GM19240 (cell line): ENCODE results near the gene AKAP7.
"Not testable (repeated sequence)": the region's sequence is repeated elsewhere in the genome, so short reads cannot be mapped to it uniquely, and the experiment has no call there.

Experiments used
- DNase-seq: peaks from one replicate; pipeline ENCODE4 v3.0.0; 2011; ENCODE audit warnings: low spot score; ENCODE audit not compliant: insufficient read length

AKAP7 gene

GRCh38 chr6:131135244-131136020, at the start of gene AKAP7:
AKAP7 (plus strand) TSS chr6:131135467; CDS start chr6:131135764, 297 bp downstream.
- peak; percentile 59 for DNase-seq

- DNase-seq: not testable (repeated sequence)
These were observed 44.9 kb upstream of the AKAP7 start for GRCh38 chr6:131090339-131090738.

DNA sequence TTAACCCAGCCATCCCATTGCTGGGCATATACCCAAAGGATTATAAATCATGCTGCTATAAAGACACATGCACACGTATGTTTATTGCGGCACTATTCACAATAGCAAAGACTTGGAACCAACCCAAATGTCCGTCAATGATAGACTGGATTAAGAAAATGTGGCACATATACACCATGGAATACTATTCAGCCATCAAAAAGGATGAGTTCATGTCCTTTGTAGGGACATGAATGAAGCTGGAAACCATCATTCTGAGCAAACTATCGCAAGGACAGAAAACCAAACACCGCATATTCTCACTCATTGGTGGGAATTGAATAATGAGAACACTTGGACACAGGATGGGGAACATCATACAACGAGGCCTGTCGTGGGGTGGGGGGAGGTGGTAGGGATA, 43.3 kb upstream of the AKAP7 start:
- DNase-seq: not testable (repeated sequence)

GRCh38 chr6:131093334-131093733, 41.9 kb upstream of the AKAP7 start:
- DNase-seq: no peak

DNA sequence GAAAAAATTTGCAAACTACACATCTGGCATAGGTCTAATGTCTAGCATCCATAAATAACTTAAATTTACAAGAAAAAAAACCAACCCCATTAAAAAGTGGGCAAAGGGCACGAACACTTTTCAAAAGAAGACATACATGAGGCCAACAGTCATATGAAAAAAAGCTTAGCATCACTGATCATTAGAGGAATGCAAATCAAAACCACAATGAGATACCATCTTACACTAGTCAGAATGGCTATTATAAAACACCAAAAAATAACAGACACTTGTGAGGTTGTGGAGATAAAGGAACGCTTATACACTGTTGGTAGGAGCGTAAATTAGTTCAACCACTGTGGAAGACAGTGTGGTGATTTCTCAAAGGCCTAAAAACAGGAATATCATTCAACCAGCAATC, 38.5 kb upstream of the AKAP7 start:
- no peak for DNase-seq

DNA sequence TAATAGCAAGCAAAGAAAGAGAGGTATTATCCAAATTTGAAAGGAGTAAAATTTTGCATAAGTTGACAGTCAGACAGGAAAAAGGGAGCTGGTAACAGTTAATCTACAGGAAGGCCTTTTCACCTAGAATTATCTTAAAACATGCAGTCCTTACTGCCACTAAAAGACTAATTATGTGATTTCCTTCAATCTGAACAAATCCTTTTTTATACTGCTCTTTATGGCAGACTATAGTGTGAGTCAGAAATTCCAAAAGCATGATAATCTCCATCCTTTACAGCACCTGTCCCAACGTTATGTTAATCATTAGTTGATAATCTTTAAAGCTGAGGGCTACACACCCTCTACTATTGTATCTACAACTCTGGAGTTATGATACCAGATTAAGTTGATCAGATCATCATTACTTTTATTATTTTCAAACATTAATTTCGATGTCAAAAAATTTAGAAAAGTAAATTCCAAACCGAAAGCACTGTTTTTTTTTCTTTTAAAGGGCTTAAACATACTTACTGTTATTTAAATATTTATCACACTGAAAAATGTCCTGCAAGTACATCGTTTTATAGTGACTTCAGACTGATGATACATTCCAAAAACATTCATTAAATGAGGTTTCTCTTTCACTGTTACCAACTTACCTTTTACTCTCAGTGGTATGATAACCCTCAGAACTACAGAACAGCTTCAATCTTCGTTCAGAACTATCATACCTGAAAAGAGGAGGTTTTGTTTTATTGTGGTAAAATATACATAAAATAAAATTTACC, 33.2 kb upstream of the AKAP7 start:
- no peak for DNase-seq

- DNase-seq: no peak
These were observed 32.0 kb upstream of the AKAP7 start for GRCh38 chr6:131103296-131103695.

DNA sequence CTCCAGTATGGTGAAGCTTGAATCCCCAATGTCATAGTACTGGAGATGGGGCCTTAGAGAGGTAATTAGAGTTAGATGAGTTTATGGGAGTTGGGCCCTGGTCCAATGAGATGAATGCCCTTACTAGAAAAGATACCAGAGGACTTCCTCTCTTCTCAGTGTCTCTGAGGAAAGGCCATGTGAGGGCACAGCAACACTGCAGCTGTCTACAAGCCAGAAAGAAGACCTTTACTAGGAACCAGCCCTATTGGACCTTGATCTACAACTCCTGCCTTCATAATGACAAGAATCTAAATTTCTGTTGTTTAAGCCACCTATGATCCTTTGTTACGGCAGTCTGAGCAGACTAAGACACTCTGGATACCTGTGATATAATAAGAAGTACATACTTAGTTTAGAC, 31.4 kb upstream of the AKAP7 start:
- no peak for DNase-seq

DNA sequence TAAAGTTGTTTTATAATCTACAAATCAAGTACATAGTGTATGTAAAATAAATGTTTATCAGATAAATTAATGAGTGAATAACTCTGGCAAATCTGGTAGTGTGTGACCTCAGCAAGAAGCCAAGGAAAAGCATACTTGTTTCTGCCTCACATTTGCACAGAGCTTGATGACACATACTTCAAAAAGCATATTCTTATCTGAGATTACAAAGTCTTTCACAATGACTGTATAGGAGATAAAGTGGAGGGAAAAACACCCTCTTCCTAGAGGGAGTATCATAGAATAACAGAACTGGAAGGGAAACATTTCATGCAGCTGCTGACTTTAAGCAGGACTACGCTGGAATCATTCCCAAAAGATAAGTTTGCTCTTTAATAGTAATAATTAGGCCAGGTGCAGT, 28.1 kb upstream of the AKAP7 start:
- DNase-seq: no peak

GRCh38 chr6:131112249-131112648, 23.0 kb upstream of the AKAP7 start:
- no peak for DNase-seq

DNA sequence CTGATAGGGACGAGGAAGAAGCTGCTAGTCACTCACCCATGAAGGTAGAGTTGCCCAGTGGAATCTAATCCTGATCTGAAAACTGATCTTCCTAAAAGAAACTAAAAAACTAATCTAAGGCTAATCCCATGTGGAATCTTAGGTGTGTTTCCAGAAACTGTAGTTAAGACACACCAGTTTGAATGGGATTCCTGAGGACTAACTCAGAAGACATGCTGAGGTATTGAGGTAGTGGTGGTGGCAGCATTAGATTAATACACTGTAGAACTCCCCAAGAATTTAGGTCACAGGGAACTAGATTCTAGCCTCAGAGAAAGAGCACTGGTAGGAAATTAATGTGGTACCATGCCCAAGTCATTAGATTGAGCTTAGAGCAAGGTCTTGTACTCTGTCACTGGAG, 19.6 kb upstream of the AKAP7 start:
- no peak for DNase-seq

DNA sequence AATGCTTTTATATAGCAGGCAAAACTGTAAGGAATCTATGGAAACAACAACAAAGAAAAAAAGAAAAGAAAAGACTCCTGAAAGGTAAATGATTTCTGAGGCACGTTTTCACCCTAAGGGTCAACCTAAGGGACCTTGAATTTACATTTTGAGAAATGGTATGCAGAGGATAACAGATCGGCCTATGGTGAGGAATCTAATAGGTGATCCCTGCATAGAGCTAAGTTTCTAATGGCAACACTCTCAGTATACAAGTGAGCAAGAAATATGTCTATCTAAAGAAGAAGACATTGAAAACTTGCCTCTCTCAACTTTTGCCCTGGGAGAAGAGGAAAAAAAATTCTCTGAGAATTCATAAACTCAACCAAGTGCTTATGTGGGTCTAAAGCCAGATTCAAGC, 18.9 kb upstream of the AKAP7 start:
- DNase-seq: no peak

GRCh38 chr6:131116755-131117360, 18.4 kb upstream of the AKAP7 start:
- no peak for DNase-seq

- DNase-seq: no peak
These were observed 17.4 kb upstream of the AKAP7 start for GRCh38 chr6:131117878-131118277.

DNA sequence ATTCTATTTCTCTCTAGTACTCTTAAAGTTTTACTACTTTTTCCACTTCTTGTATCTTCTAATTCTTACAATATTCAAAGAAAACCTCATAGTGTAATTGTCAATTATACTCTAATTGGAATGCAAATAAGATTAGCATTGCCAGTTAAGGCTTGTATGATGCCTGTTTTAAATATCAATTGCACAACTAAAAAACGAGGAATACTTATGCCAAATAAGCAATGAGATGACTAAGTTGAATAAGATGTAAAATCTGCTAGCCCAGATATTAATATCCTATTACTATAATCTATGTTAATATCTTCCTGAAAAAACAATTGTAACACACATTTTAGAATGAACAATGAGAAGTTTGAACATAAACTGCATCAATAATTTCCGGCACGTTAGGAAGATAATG, 13.3 kb upstream of the AKAP7 start:
- DNase-seq: no peak

- DNase-seq: no peak
These were observed 12.8 kb upstream of the AKAP7 start for GRCh38 chr6:131122516-131122915.

- DNase-seq: no peak
These were observed 10.8 kb upstream of the AKAP7 start for GRCh38 chr6:131124336-131125071.

DNA sequence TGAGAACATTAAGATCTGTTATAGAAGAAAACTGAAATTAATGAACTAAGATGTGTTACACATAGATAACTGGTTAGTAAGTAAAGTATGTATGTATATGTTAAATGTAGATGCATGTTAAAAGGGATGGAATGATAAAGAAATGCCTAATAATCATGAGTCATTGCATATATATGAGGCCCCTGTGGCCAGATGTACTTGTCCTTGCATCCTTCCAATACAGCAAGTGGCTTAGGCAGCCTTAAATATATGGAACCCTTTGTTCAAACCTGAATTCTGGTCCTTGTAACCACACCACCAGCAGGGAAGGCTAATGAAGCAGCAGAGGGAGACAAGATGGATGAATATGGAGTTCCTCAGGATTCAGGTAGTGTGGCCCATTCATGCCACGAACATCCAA, 9.8 kb upstream of the AKAP7 start:
- no peak for DNase-seq

GRCh38 chr6:131129689-131130553, 5.3 kb upstream of the AKAP7 start:
- no peak for DNase-seq

DNA sequence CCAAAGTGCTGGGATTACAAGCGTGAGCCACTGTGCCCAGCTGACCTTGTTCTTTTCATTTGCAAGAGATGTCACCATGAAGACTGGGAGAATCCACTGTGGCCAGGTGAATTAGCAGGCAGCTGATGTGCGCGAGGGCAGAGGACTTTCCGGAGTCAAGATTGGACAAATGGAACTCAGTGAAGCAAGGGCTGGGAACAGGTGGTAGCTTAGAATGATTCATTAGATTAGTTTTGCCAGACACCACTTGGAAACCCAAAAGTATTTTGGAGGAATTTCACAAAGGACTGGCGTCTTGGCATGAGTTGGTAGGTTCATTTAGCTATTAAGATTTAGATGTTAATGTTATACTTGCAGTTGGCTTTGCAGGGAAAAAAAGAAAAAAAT, 4.7 kb upstream of the AKAP7 start:
- DNase-seq: no peak

DNA sequence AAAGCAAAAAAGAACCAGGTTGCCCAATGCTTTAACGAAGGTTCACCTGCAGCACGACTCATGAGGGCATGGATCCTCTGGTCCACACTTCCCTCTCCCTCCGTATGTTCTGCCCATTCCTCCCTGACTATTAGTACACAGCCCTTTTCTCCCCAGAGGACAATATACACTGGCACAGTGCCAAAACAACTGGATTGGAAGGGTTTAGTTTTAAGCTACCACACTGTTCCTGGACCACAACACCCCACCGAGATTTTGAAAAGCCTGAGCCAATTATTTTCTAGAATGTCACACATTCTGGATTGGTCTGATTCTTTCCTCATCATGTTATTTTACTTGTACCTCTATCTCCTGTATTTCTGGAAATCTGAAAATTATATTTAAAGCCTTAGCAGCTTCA, 2.9 kb upstream of the AKAP7 start:
- DNase-seq: no peak
